Hepatocyte (in vitro differentiated cells): ENCODE results near the gene WNT2. TPM values are rescaled to one million over a fixed set of nuclear protein-coding genes. Genes with fewer than 3 reads are reported as not detected.

Experiments used
- DNase-seq: peaks from one replicate; pipeline ENCODE4 v3.0.0-alpha.2; 2016; ENCODE audit warnings: low spot score
- H2AFZ ChIP-seq: fragments of 200-600 bp; sonication (generic); 2 replicates; pipeline ENCODE4 v1.6.0; 2016; ENCODE audit warnings: antibody characterized with exemption, mild to moderate bottlenecking
- H3K27ac ChIP-seq: fragments of 200-600 bp; sonication (generic); 2 replicates; pipeline ENCODE4 v1.5.1; 2016; ENCODE audit warnings: mild to moderate bottlenecking
- H3K27me3 ChIP-seq: fragments of 200-600 bp; sonication (generic); 2 replicates; pipeline ENCODE4 v1.6.1; 2016
- H3K36me3 ChIP-seq: fragments of 200-600 bp; sonication (generic); replicated peaks from 2 replicates; pipeline ENCODE4 v1.5.1; 2016; ENCODE audit warnings: low read depth; ENCODE audit not compliant: insufficient read depth
- H3K4me1 ChIP-seq: fragments of 200-600 bp; sonication (generic); 2 replicates; pipeline ENCODE4 v1.5.1; 2016; ENCODE audit warnings: mild to moderate bottlenecking, moderate library complexity; ENCODE audit not compliant: insufficient read depth
- H3K4me2 ChIP-seq: fragments of 200-600 bp; sonication (generic); 2 replicates; pipeline ENCODE4 v1.6.0; 2016
- H3K4me3 ChIP-seq: fragments of 200-600 bp; sonication (generic); 2 replicates; pipeline ENCODE4 v1.5.1; 2016; ENCODE audit warnings: mild to moderate bottlenecking
- H3K79me2 ChIP-seq: fragments of 200-600 bp; sonication (generic); 2 replicates; pipeline ENCODE4 v1.6.0; 2017; ENCODE audit warnings: mild to moderate bottlenecking
- H3K9me2 ChIP-seq: fragments of 200-600 bp; sonication (generic); replicated peaks from 2 replicates; pipeline ENCODE4 v1.6.0; 2017; ENCODE audit warnings: mild to moderate bottlenecking; ENCODE audit not compliant: insufficient read depth
- H3K9me3 ChIP-seq: fragments of 200-600 bp; sonication (generic); 2 replicates; pipeline ENCODE4 v1.5.1; 2016; ENCODE audit warnings: low read depth, mild to moderate bottlenecking
- H4K20me1 ChIP-seq: fragments of 200-600 bp; sonication (generic); 2 replicates; pipeline ENCODE4 v1.6.0; 2016; ENCODE audit warnings: mild to moderate bottlenecking; ENCODE audit not compliant: insufficient read depth, poor library complexity, severe bottlenecking
- CTCF ChIP-seq: fragments of 200-600 bp; sonication (generic); IDR thresholded peaks from 2 replicates; pipeline ENCODE4 v1.5.1; 2016; ENCODE audit warnings: antibody characterized with exemption, mild to moderate bottlenecking; ENCODE audit not compliant: poor library complexity
- EZH2 ChIP-seq: fragments of 200-600 bp; sonication (generic); IDR thresholded peaks from 2 replicates; pipeline ENCODE4 v1.6.1; 2016; ENCODE audit warnings: antibody characterized with exemption, mild to moderate bottlenecking, borderline replicate concordance
- EZH2phosphoT487 ChIP-seq: fragments of 200-600 bp; sonication (generic); IDR thresholded peaks from one replicate; pipeline ENCODE4 v1.6.1; 2018; ENCODE audit warnings: antibody characterized with exemption, mild to moderate bottlenecking, low read depth, moderate library complexity; ENCODE audit not compliant: unreplicated experiment, severe bottlenecking
- WGBS: methylation state at CpG from one replicate; pipeline ENCODE4 v1.1.6; 2016; ENCODE audit warnings: low lambda C conversion rate; ENCODE audit errors: missing lambda C conversion rate; 5-methylcytosine and 5-hydroxymethylcytosine counted together
- polyA plus RNA-seq: library from polyadenylated mRNA; unstranded; fragments of >200 nt; fragmentation: Nextera tagmentation; extraction: Ambion mirVana; gene quantifications from 2 replicates; pipeline ENCODE4 v1.2.1, GENCODE V29; 2016
- total RNA-seq: library from RNA; depleted of rRNA; stranded (reverse); fragments of >200 nt; gene quantifications from 2 replicates; pipeline ENCODE4 v1.2.3, GENCODE V29; 2014

Gene WNT2
- total and polyA plus RNA-seq, 2 experiments from 2014 or later = 17.6 to 26.3 TPM

GRCh38 chr7:117264716-117265115, 58.1 kb downstream of the WNT2 start:
- no peak overlapping the region for H2AFZ ChIP-seq
- H3K9me3 ChIP-seq = no peaks in the 10 kb centered on the region
- no peak overlapping the region for H3K27ac ChIP-seq
- no peaks in the 10 kb centered on the region for H3K27me3 ChIP-seq
- no peaks in the 10 kb centered on the region for H4K20me1 ChIP-seq
- 95% methylated on average over 1 of the region's 1 CpG for WGBS
- H3K9me2 ChIP-seq = no peaks in the 10 kb centered on the region
- H3K4me2 ChIP-seq = no peak overlapping the region
- H3K4me1 ChIP-seq = no peaks in the 10 kb centered on the region
- DNase-seq = no peak
- H3K79me2 ChIP-seq = no peaks in the 10 kb centered on the region
- no peak overlapping the region for H3K4me3 ChIP-seq
- TF ChIP-seq EZH2 = no peak
- no peak for TF ChIP-seq EZH2phosphoT487
- no peak for TF ChIP-seq CTCF
- H3K36me3 ChIP-seq = no peaks in the 10 kb centered on the region

GRCh38 chr7:117262546-117262945, 60.3 kb downstream of the WNT2 start:
- TF ChIP-seq EZH2 (no peak), EZH2phosphoT487 (no peak), CTCF (no peak)
- Histone ChIP-seq H2AFZ (no peak overlapping the region), H3K4me2 (no peak overlapping the region), H3K27ac (no peak overlapping the region), H3K4me1 (no peaks in the 10 kb centered on the region), H3K36me3 (no peaks in the 10 kb centered on the region), H3K79me2 (no peaks in the 10 kb centered on the region), H3K27me3 (no peaks in the 10 kb centered on the region), H3K4me3 (no peak overlapping the region), H3K9me3 (no peaks in the 10 kb centered on the region), H4K20me1 (no peaks in the 10 kb centered on the region), H3K9me2 (no peaks in the 10 kb centered on the region)
- WGBS = 94% methylated on average over 2 of the region's 2 CpGs
- DNase-seq = no peak

GRCh38 chr7:117259615-117260014, 63.2 kb downstream of the WNT2 start:
- 84% methylated on average over 1 of the region's 1 CpG for WGBS
- Histone ChIP-seq H4K20me1 (no peaks in the 10 kb centered on the region), H3K27me3 (no peaks in the 10 kb centered on the region), H3K4me2 (no peak overlapping the region), H3K9me2 (no peaks in the 10 kb centered on the region), H3K4me1 (no peaks in the 10 kb centered on the region), H2AFZ (no peak overlapping the region), H3K27ac (no peak overlapping the region), H3K4me3 (no peak overlapping the region), H3K9me3 (no peaks in the 10 kb centered on the region), H3K36me3 (no peaks in the 10 kb centered on the region), H3K79me2 (no peaks in the 10 kb centered on the region)
- no peak for DNase-seq
- TF ChIP-seq EZH2 (no peak), EZH2phosphoT487 (no peak), CTCF (no peak)

- Histone ChIP-seq H3K4me2 (no peak overlapping the region), H3K27ac (no peak overlapping the region)
Observed at GRCh38 chr7:117251687-117252086, 71.2 kb downstream of the WNT2 start.

More at GRCh38 chr7:117251687-117252086, 71.2 kb downstream of the WNT2 start:
- H3K4me3 ChIP-seq = no peak overlapping the region
- no peaks in the 10 kb centered on the region for H3K79me2 ChIP-seq
- no peaks in the 10 kb centered on the region for H3K27me3 ChIP-seq
- H3K9me3 ChIP-seq = no peaks in the 10 kb centered on the region
- 79% methylated on average over 4 of the region's 4 CpGs for WGBS
- H2AFZ ChIP-seq = no peak overlapping the region
- TF ChIP-seq CTCF = no peak
- no peak for TF ChIP-seq EZH2phosphoT487
- TF ChIP-seq EZH2 = no peak
- H4K20me1 ChIP-seq = no peaks in the 10 kb centered on the region
- no peaks in the 10 kb centered on the region for H3K9me2 ChIP-seq
- H3K4me1 ChIP-seq = no peaks in the 10 kb centered on the region
- no peak for DNase-seq
- H3K36me3 ChIP-seq = no peaks in the 10 kb centered on the region
